ENCODE results near the gene SCTR. TPM values are rescaled to one million over a fixed set of nuclear protein-coding genes. Genes with fewer than 3 reads are reported as not detected.

SCTR gene
- total and polyA plus RNA-seq, 4 donors = 0.10 to 1.8 (median 0.93) TPM

DNA sequence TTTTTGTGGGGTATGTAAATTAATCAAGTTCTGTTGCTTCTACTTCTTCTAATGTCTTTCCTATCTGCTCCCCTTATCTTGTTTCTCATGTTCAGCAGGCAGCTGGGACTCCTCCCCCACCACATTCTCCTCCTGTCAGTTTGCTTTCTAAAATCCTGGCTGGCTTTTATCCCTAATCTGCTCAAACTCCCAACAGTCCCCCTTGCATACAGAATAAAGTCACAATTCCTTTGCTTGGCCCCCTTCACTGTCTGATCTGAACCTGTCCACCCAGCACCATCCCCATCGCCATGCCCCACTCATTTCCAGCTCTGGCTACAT is 22.1 kb upstream of the SCTR start:
- Histone ChIP-seq H3K27ac (ENCODE audit: low read depth, low read length) (no peak overlapping the region), H3K4me1 (ENCODE audit: control insufficient read depth, insufficient read depth, low read length) (peaks cover 10% of the 10 kb centered on the region), H3K9me3 (ENCODE audit: control insufficient read depth, insufficient read depth, low read length) (no peaks in the 10 kb centered on the region), H3K36me3 (ENCODE audit: control insufficient read depth, insufficient read depth, low read length) (peaks cover 6% of the 10 kb centered on the region), H3K27me3 (ENCODE audit: control insufficient read depth, insufficient read depth, low read length) (peaks cover 3% of the 10 kb centered on the region), H3K4me3 (ENCODE audit: low read depth, low read length) (no peak overlapping the region)
- no CpG with 5 or more reads among the region's 1 CpG for WGBS (ENCODE audit: insufficient coverage)
- DNase-seq (ENCODE audit: low read depth in 4 of 6, low spot score in 6 of 6) = no peak

DNA sequence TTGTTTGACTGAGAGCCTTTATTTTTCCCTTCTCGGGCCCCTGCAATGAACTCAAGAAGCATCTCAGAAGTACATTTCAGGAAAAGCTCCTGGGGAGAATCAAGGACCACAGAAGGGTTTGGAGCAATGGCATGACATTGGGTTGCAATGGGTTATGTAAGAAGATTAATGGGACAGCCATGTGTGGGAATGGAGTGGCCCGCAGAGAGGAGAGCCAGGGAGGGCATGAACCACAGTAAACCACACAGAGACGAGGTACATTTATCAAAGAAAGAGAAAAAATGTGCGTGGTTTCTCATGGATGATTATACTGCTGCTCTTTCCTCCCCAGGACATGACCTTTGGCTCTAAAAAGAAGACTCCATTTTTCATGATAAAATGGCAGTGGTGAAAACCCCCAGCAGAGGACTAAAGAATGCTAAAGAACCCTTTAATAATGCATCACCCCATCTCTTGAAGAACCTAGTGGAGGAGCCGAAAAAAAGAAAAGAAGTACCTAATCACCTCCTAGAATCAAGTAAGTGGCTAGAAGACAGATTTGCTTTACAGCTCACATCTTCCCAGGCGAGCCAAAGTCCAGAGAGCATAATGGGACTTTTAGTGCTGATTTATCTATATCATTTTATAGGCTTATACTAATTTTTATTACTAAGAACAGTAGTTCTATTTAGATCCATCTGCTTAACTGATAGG is 21.6 kb upstream of the SCTR start:
- Histone ChIP-seq H3K36me3 (ENCODE audit: control insufficient read depth, insufficient read depth, low read length) (peaks cover 6% of the 10 kb centered on the region), H3K4me3 (ENCODE audit: low read depth, low read length) (no peak overlapping the region), H3K9me3 (ENCODE audit: control insufficient read depth, insufficient read depth, low read length) (no peaks in the 10 kb centered on the region), H3K27me3 (ENCODE audit: control insufficient read depth, insufficient read depth, low read length) (peaks cover 3% of the 10 kb centered on the region), H3K4me1 (ENCODE audit: control insufficient read depth, insufficient read depth, low read length) (peaks cover 10% of the 10 kb centered on the region), H3K27ac (ENCODE audit: low read depth, low read length) (no peak overlapping the region)
- DNase-seq (ENCODE audit: low read depth in 4 of 6, low spot score in 6 of 6) = no peak
- WGBS (ENCODE audit: insufficient coverage) = no CpG with 5 or more reads among the region's 6 CpGs

DNA sequence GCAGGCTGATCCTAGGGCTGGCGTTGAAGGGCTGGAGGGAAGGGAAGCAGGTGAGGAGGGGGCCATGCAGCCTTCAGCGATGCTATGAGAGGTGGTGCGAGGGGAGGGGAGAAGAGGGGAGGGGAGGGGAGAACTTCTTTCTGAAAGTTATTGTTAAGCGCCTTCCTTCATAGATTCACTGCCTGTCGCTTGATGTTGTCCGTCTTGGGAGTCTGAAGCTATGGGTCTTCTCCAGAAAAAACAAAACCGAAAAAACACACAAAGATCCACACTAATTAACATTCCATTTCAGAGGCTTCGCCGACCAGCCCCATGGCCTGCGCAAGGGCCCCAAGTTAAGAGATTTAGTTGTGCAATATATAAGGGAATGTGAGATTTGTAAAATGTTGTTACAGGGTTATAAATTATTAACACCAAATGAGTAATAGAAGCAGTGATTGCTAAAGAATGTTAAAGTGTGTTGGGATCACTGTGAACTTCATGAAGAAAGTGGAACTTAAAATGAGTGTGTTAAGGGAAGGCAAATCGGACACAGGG is 20.7 kb upstream of the SCTR start:
- H3K27me3 ChIP-seq (ENCODE audit: control insufficient read depth, insufficient read depth, low read length) = peaks cover 3% of the 10 kb centered on the region
- peaks cover 6% of the 10 kb centered on the region for H3K36me3 ChIP-seq (ENCODE audit: control insufficient read depth, insufficient read depth, low read length)
- 7% methylated on average over 3 of the region's 11 CpGs for WGBS (ENCODE audit: insufficient coverage)
- H3K27ac ChIP-seq (ENCODE audit: low read depth, low read length) = no peak overlapping the region
- no peak for DNase-seq (ENCODE audit: low read depth in 4 of 6, low spot score in 6 of 6)
- H3K4me3 ChIP-seq (ENCODE audit: low read depth, low read length) = peak overlapping the region; percentile 46
- H3K4me1 ChIP-seq (ENCODE audit: control insufficient read depth, insufficient read depth, low read length) = peaks cover 10% of the 10 kb centered on the region
- H3K9me3 ChIP-seq (ENCODE audit: control insufficient read depth, insufficient read depth, low read length) = no peaks in the 10 kb centered on the region

DNA sequence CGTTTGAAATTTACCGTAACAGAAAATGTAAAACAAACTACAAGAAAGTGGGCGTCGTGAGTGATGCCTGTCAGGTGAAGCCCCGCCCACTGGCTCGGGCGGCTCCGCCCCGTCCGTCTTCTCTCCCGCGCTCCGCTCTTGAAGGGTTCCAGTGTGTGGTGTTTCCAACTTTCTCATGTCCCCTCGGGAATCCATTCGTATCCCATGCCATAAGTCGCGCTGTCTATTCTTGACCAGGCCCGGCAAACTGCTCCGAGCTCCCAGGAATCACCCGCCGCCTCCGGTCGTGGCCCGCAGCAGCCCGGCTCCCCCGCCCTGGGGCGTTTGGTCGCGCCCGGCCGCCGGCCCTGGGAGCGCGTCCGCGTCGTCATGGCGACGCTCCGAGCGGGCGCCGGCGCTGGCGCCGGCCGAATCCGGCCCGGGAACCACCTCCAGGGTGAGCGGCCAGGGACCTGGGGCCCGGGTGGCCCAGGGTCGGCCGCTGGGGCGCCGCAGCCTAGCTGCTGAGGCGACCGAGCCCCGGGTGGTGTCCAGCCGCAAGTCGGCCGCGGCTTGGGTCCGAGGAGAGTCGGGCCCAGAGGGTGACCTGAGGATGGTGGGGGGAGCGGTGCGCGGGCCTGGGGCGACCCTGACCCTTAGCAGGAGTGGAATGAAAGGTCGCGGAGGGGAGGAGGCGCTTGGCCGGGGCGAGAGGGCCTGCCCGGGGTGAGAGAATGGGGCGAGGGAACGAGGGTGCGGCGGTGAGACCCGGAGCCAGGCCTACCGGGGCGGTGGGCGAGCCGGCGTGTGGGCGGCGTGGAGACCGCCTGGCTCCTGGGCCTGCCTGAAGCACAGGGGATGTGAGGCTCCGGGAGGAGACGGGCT is 20.0 kb upstream of the SCTR start, which contains the start of gene CFAP221:
TSS of gene CFAP221 (plus strand) at position 375 of the 864 bp plus-strand sequence. CDS start 1,683 bp downstream, outside the sequence.
- under 1% methylated on average over 89 of the region's 89 CpGs for WGBS (ENCODE audit: insufficient coverage)
- peaks cover 10% of the 10 kb centered on the region for H3K4me1 ChIP-seq (ENCODE audit: control insufficient read depth, insufficient read depth, low read length)
- peak within 1 kb of the TSS; percentile 59 for H3K4me3 ChIP-seq (ENCODE audit: low read depth, low read length)
- H3K27me3 ChIP-seq (ENCODE audit: control insufficient read depth, insufficient read depth, low read length) = peaks cover 6% of the 10 kb centered on the region
- no peaks in the 10 kb centered on the region for H3K36me3 ChIP-seq (ENCODE audit: control insufficient read depth, insufficient read depth, low read length)
- H3K27ac ChIP-seq (ENCODE audit: low read depth, low read length) = no peak within 1 kb of the TSS
- peak; percentile 64 to 94 (median 74) for DNase-seq (ENCODE audit: low read depth in 4 of 6, low spot score in 6 of 6)
- no peaks in the 10 kb centered on the region for H3K9me3 ChIP-seq (ENCODE audit: control insufficient read depth, insufficient read depth, low read length)

GRCh38 chr2:119541476-119541875 is 17.2 kb upstream of the SCTR start:
- WGBS (ENCODE audit: insufficient coverage) = no CpG with 5 or more reads among the region's 2 CpGs
- Histone ChIP-seq H3K27me3 (ENCODE audit: control insufficient read depth, insufficient read depth, low read length) (peaks cover 6% of the 10 kb centered on the region), H3K4me1 (ENCODE audit: control insufficient read depth, insufficient read depth, low read length) (peaks cover 10% of the 10 kb centered on the region), H3K4me3 (ENCODE audit: low read depth, low read length) (no peak overlapping the region), H3K9me3 (ENCODE audit: control insufficient read depth, insufficient read depth, low read length) (no peaks in the 10 kb centered on the region), H3K27ac (ENCODE audit: low read depth, low read length) (no peak overlapping the region), H3K36me3 (ENCODE audit: control insufficient read depth, insufficient read depth, low read length) (no peaks in the 10 kb centered on the region)
- no peak for DNase-seq (ENCODE audit: low read depth in 4 of 6, low spot score in 6 of 6)

DNA sequence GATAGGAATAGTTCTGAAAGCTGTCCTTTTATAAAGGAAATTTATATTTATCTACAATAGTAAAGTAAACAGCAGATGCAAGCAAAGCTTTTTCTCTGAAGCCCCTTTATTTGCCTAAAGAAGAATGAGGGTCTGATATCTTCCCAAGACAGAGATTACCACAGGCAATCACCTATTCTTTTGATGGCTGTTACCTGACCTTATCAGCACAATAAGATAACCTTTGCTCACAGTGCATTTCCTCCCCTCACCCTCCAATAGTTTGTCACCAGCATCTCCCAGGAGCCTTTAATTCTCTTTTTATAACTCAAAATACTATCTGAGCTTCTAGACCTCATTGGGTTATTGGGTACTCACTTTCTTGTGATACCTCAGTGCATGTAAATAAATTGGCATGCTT is 13.5 kb upstream of the SCTR start:
- no peaks in the 10 kb centered on the region for H3K4me1 ChIP-seq (ENCODE audit: control insufficient read depth, insufficient read depth, low read length)
- peaks cover 9% of the 10 kb centered on the region for H3K9me3 ChIP-seq (ENCODE audit: control insufficient read depth, insufficient read depth, low read length)
- H3K4me3 ChIP-seq (ENCODE audit: low read depth, low read length) = no peak overlapping the region
- no peak overlapping the region for H3K27ac ChIP-seq (ENCODE audit: low read depth, low read length)
- peaks cover 3% of the 10 kb centered on the region for H3K27me3 ChIP-seq (ENCODE audit: control insufficient read depth, insufficient read depth, low read length)
- no peak for DNase-seq (ENCODE audit: low read depth in 4 of 6, low spot score in 6 of 6)
- no peaks in the 10 kb centered on the region for H3K36me3 ChIP-seq (ENCODE audit: control insufficient read depth, insufficient read depth, low read length)

- Histone ChIP-seq H3K36me3 (ENCODE audit: control insufficient read depth, insufficient read depth, low read length) (no peaks in the 10 kb centered on the region), H3K9me3 (ENCODE audit: control insufficient read depth, insufficient read depth, low read length) (peaks cover 11% of the 10 kb centered on the region), H3K4me1 (ENCODE audit: control insufficient read depth, insufficient read depth, low read length) (no peaks in the 10 kb centered on the region), H3K4me3 (ENCODE audit: low read depth, low read length) (no peak overlapping the region), H3K27me3 (ENCODE audit: control insufficient read depth, insufficient read depth, low read length) (peaks cover 3% of the 10 kb centered on the region), H3K27ac (ENCODE audit: low read depth, low read length) (no peak overlapping the region)
- peak in 1 of 6 donors; percentile 36 for DNase-seq (ENCODE audit: low read depth in 4 of 6, low spot score in 6 of 6)
- 42% methylated on average over 1 of the region's 1 CpG for WGBS (ENCODE audit: insufficient coverage)
These were observed 12.4 kb upstream of the SCTR start for GRCh38 chr2:119536707-119537106.

GRCh38 chr2:119536211-119536610 is 11.9 kb upstream of the SCTR start:
- H3K4me1 ChIP-seq (ENCODE audit: control insufficient read depth, insufficient read depth, low read length) = no peaks in the 10 kb centered on the region
- no peak overlapping the region for H3K4me3 ChIP-seq (ENCODE audit: low read depth, low read length)

DNA sequence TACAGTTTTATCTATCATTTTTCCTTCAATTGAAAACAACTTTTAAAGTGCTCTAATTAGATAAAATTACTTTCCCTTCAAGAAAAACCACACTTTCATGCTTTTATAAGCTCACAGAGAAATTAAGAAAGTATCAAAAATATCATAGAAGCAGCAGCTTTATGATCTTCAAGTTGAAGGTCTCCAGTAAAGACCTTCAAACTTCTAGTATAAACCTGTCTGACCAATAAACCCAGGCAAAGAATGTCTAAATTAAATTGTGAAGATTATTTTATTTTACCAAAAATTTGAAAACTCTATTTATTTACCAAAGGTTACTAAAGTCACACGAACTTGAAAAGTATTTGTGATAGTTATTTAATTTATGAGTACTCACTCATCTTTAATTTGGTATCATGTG is 9.3 kb upstream of the SCTR start:
- Histone ChIP-seq H3K4me1 (ENCODE audit: control insufficient read depth, insufficient read depth, low read length) (no peaks in the 10 kb centered on the region), H3K27me3 (ENCODE audit: control insufficient read depth, insufficient read depth, low read length) (no peaks in the 10 kb centered on the region), H3K9me3 (ENCODE audit: control insufficient read depth, insufficient read depth, low read length) (peaks cover 11% of the 10 kb centered on the region), H3K36me3 (ENCODE audit: control insufficient read depth, insufficient read depth, low read length) (no peaks in the 10 kb centered on the region), H3K4me3 (ENCODE audit: low read depth, low read length) (no peak overlapping the region), H3K27ac (ENCODE audit: low read depth, low read length) (no peak overlapping the region)
- DNase-seq (ENCODE audit: low read depth in 4 of 6, low spot score in 6 of 6) = no peak
- no CpG with 5 or more reads among the region's 1 CpG for WGBS (ENCODE audit: insufficient coverage)

More at GRCh38 chr2:119536211-119536610, 11.9 kb upstream of the SCTR start:
- peaks cover 11% of the 10 kb centered on the region for H3K9me3 ChIP-seq (ENCODE audit: control insufficient read depth, insufficient read depth, low read length)
- H3K27ac ChIP-seq (ENCODE audit: low read depth, low read length) = no peak overlapping the region
- peak in 2 of 6 donors; percentile 34 to 44 for DNase-seq (ENCODE audit: low read depth in 4 of 6, low spot score in 6 of 6)
- peaks cover 3% of the 10 kb centered on the region for H3K27me3 ChIP-seq (ENCODE audit: control insufficient read depth, insufficient read depth, low read length)
- H3K36me3 ChIP-seq (ENCODE audit: control insufficient read depth, insufficient read depth, low read length) = no peaks in the 10 kb centered on the region
- WGBS (ENCODE audit: insufficient coverage) = no CpG with 5 or more reads among the region's 6 CpGs

Measured in spinal cord (tissue), 10 donors.